Skeletal muscle tissue (tissue), 4 donors: ENCODE results near the gene ADAMTS4. TPM values are rescaled to one million over a fixed set of nuclear protein-coding genes. Genes with fewer than 3 reads are reported as not detected.
A peak's percentile ranks its signal among the peaks of the same experiment; 100 is the strongest.

ENCODE experiments used
- H3K27ac ChIP-seq: one replicate; pipeline ENCODE4 v1.7.0; 2013; ENCODE audit warnings: mild to moderate bottlenecking, low read depth, low read length, inconsistent platforms
- H3K27me3 ChIP-seq, 3 donors: one replicate each; pipeline ENCODE4 v1.7.0; 2013; ENCODE audit warnings: low read length in 3 of 3; ENCODE audit not compliant: control insufficient read depth in 3 of 3, insufficient read depth in 3 of 3
- H3K36me3 ChIP-seq, 3 donors: one replicate each; pipeline ENCODE4 v1.7.0; 2013; ENCODE audit warnings: low read length in 3 of 3; ENCODE audit not compliant: control insufficient read depth in 3 of 3, insufficient read depth in 3 of 3
- H3K4me1 ChIP-seq, 3 donors: one replicate each; pipeline ENCODE4 v1.7.0; 2013; ENCODE audit warnings: low read length in 3 of 3, mild to moderate bottlenecking in 3 of 3; ENCODE audit not compliant: control insufficient read depth in 3 of 3, insufficient read depth in 3 of 3
- H3K4me3 ChIP-seq, 3 donors: one replicate each; pipeline ENCODE4 v1.7.0; 2013; ENCODE audit warnings: low read length in 3 of 3
- H3K9ac ChIP-seq, 3 donors: one replicate each; pipeline ENCODE4 v1.7.0; 2013; ENCODE audit warnings: low read length in 3 of 3, mild to moderate bottlenecking in 3 of 3, moderate library complexity in 2 of 3, low read depth in 1 of 3
- H3K9me3 ChIP-seq, 3 donors: one replicate each; pipeline ENCODE4 v1.7.0; 2013; ENCODE audit warnings: low read length in 3 of 3; ENCODE audit not compliant: control insufficient read depth in 3 of 3
- total RNA-seq: library from RNA; depleted of rRNA; stranded (reverse); fragments of >200 nt; gene quantifications from one replicate; pipeline ENCODE4 v1.2.3, GENCODE V29; 2014
- donor health status: Osteomylitis.

ADAMTS4 gene
- total RNA-seq, 1 donor from 2014 or later, result 4.7 TPM

GRCh38 chr1:161158316-161159010 is 40.4 kb downstream of the ADAMTS4 start:
- peak overlapping the region; percentile 79 for H3K27ac ChIP-seq
- peak overlapping the region; percentile 79 to 98 (median 97) for H3K4me3 ChIP-seq
- H3K9me3 ChIP-seq, result no peaks in the 10 kb centered on the region
- H3K9ac ChIP-seq, result peak overlapping the region; percentile 91 to 93 (median 91)
- H3K36me3 ChIP-seq, result peaks cover 32 to 43% (median 39%) of the 10 kb centered on the region in 3 donors
- peaks cover 33 to 52% (median 36%) of the 10 kb centered on the region in 3 donors for H3K4me1 ChIP-seq
- H3K27me3 ChIP-seq, result no peaks in the 10 kb centered on the region

- Histone ChIP-seq H3K4me3 (no peak overlapping the region), H3K27ac (no peak overlapping the region), H3K27me3 (no peaks in the 10 kb centered on the region), H3K9ac (no peak overlapping the region), H3K4me1 (peaks cover 33 to 49% (median 38%) of the 10 kb centered on the region in 3 donors), H3K9me3 (no peaks in the 10 kb centered on the region), H3K36me3 (peaks cover 26 to 37% (median 33%) of the 10 kb centered on the region in 3 donors)
These were observed 41.0 kb downstream of the ADAMTS4 start for GRCh38 chr1:161157867-161158266.

- Histone ChIP-seq H3K9ac (peak within 1 kb of the TSS; percentile 97 to 99 (median 98)), H3K4me3 (peak within 1 kb of the TSS; percentile 97 to 100 (median 99)), H3K9me3 (no peaks in the 10 kb centered on the region), H3K27me3 (no peaks in the 10 kb centered on the region), H3K4me1 (peaks cover 15 to 22% (median 16%) of the 10 kb centered on the region in 3 donors), H3K27ac (peak within 1 kb of the TSS; percentile 97), H3K36me3 (peaks cover 9 to 16% (median 14%) of the 10 kb centered on the region in 3 donors)
These were observed 45.0 kb downstream of the ADAMTS4 start, which contains the start of gene UFC1 for GRCh38 chr1:161153682-161154337. Gene UFC1 (plus strand): TSS chr1:161153978. CDS start chr1:161153998, 20 bp downstream.

- H3K27me3 ChIP-seq, result no peaks in the 10 kb centered on the region
- H3K27ac ChIP-seq, result no peak overlapping the region
- peaks cover 6 to 13% (median 10%) of the 10 kb centered on the region in 3 donors for H3K36me3 ChIP-seq
- peaks cover 10 to 16% (median 12%) of the 10 kb centered on the region in 3 donors for H3K4me1 ChIP-seq
- peak overlapping the region in 2 of 3 donors; percentile 98 to 99 for H3K9ac ChIP-seq
- no peaks in the 10 kb centered on the region for H3K9me3 ChIP-seq
- H3K4me3 ChIP-seq, result peak overlapping the region; percentile 97 to 100 (median 99)
These were observed 45.7 kb downstream of the ADAMTS4 start for GRCh38 chr1:161153176-161153575.

GRCh38 chr1:161145832-161146231 is 53.0 kb downstream of the ADAMTS4 start:
- Histone ChIP-seq H3K9ac (no peak overlapping the region), H3K27me3 (no peaks in the 10 kb centered on the region), H3K4me3 (no peak overlapping the region), H3K27ac (no peak overlapping the region), H3K9me3 (no peaks in the 10 kb centered on the region), H3K36me3 (no peaks in the 10 kb centered on the region), H3K4me1 (no peaks in the 10 kb centered on the region)

GRCh38 chr1:161140755-161141400 is 58.0 kb downstream of the ADAMTS4 start:
- peaks cover 5 to 17% (median 10%) of the 10 kb centered on the region in 3 donors for H3K4me1 ChIP-seq
- no peaks in the 10 kb centered on the region for H3K9me3 ChIP-seq
- no peak overlapping the region for H3K27ac ChIP-seq
- no peak overlapping the region for H3K4me3 ChIP-seq
- no peaks in the 10 kb centered on the region for H3K27me3 ChIP-seq
- no peaks in the 10 kb centered on the region for H3K36me3 ChIP-seq
- no peak overlapping the region for H3K9ac ChIP-seq

- no peak overlapping the region for H3K4me3 ChIP-seq
- H3K9me3 ChIP-seq, result no peaks in the 10 kb centered on the region
- no peak overlapping the region for H3K27ac ChIP-seq
- H3K27me3 ChIP-seq, result no peaks in the 10 kb centered on the region
- no peaks in the 10 kb centered on the region for H3K36me3 ChIP-seq
- no peak overlapping the region for H3K9ac ChIP-seq
- peaks cover 5 to 17% (median 10%) of the 10 kb centered on the region in 3 donors for H3K4me1 ChIP-seq
These were observed 59.1 kb downstream of the ADAMTS4 start for GRCh38 chr1:161139766-161140165.

- no peak overlapping the region for H3K27ac ChIP-seq
These were observed 60.4 kb downstream of the ADAMTS4 start for GRCh38 chr1:161138431-161138830.

GRCh38 chr1:161137881-161138280 is 61.0 kb downstream of the ADAMTS4 start:
- no peaks in the 10 kb centered on the region for H3K36me3 ChIP-seq
- H3K27me3 ChIP-seq, result no peaks in the 10 kb centered on the region
- no peak overlapping the region for H3K4me3 ChIP-seq
- H3K4me1 ChIP-seq, result peaks cover 14 to 30% (median 18%) of the 10 kb centered on the region in 3 donors
- no peak overlapping the region for H3K27ac ChIP-seq
- H3K9ac ChIP-seq, result no peak overlapping the region
- no peaks in the 10 kb centered on the region for H3K9me3 ChIP-seq

More at GRCh38 chr1:161138431-161138830, 60.4 kb downstream of the ADAMTS4 start:
- no peaks in the 10 kb centered on the region for H3K9me3 ChIP-seq
- H3K4me3 ChIP-seq, result no peak overlapping the region
- no peak overlapping the region for H3K9ac ChIP-seq
- no peaks in the 10 kb centered on the region for H3K27me3 ChIP-seq
- no peaks in the 10 kb centered on the region for H3K36me3 ChIP-seq
- peaks cover 11 to 25% (median 16%) of the 10 kb centered on the region in 3 donors for H3K4me1 ChIP-seq
